H1 (cell line): Measurements from ENCODE around the gene MMP3. TPM values are rescaled to one million over a fixed set of nuclear protein-coding genes. Genes with fewer than 3 reads are reported as not detected.

Experiments
- CTCF ChIA-PET: fragments of 300-600 bp; sonication (Branson Sonifier 250); formaldehyde crosslinking; loops from one replicate; lab custom pipeline; 2021; ENCODE audit not compliant: partially characterized antibody; lab: Charles Lee
- POLR2A ChIA-PET: fragments of 300-600 bp; sonication (Branson Sonifier 250); formaldehyde crosslinking; loops from one replicate; lab custom pipeline; 2021; ENCODE audit warnings: inconsistent platforms; ENCODE audit not compliant: partially characterized antibody; lab: Charles Lee
- DNase-seq, 2 experiments: peaks; one replicate each; pipeline versions ENCODE4 v3.0.0 to v3.0.0-alpha.2; 2010 to 2022; ENCODE audit warnings: low spot score in 2 of 2, low read depth in 1 of 2, mixed read lengths in 1 of 2
- FAIRE-seq: peaks from 2 replicates; lab custom pipeline; 2011; peaks lifted over from hg19 to GRCh38; lab: Jason Lieb, UNC
- H2AFZ ChIP-seq: 2 replicates; pipeline ENCODE4 v1.8.1; 2012; ENCODE audit warnings: low read length, inconsistent platforms
- H2AK5ac ChIP-seq: 2 replicates; pipeline ENCODE4 v1.6.1; 2013; ENCODE audit warnings: low read depth, low read length
- H2BK120ac ChIP-seq: replicated peaks from 2 replicates; pipeline ENCODE3; 2013; ENCODE audit warnings: low read depth, low read length, inconsistent platforms
- H2BK12ac ChIP-seq: 2 replicates; pipeline ENCODE4 v1.6.1; 2013; ENCODE audit warnings: low read depth, low read length
- H2BK15ac ChIP-seq: 2 replicates; pipeline ENCODE4 v1.6.1; 2013; ENCODE audit warnings: low read length
- H2BK20ac ChIP-seq: 2 replicates; pipeline ENCODE4 v1.6.1; 2013; ENCODE audit warnings: low read length
- H2BK5ac ChIP-seq: 2 replicates; pipeline ENCODE4 v1.6.1; 2013; ENCODE audit warnings: low read depth, low read length
- H3K14ac ChIP-seq: 2 replicates; pipeline ENCODE4 v1.6.1; 2013; ENCODE audit warnings: inconsistent platforms; ENCODE audit not compliant: insufficient read length
- H3K18ac ChIP-seq: 2 replicates; pipeline ENCODE4 v1.6.1; 2013; ENCODE audit warnings: low read length; ENCODE audit errors: extremely low read depth
- H3K23ac ChIP-seq: 2 replicates; pipeline ENCODE4 v1.6.1; 2013; ENCODE audit warnings: inconsistent platforms; ENCODE audit not compliant: insufficient read length
- H3K23me2 ChIP-seq: 2 replicates; pipeline ENCODE4 v1.6.1; 2013; ENCODE audit warnings: low read depth, low read length
- H3K27ac ChIP-seq: 2 replicates; pipeline ENCODE4 v1.6.1; 2011; ENCODE audit warnings: low read depth, low read length, inconsistent platforms
- H3K27me3 ChIP-seq, 4 experiments: replicated peaks in 1 of 4; 1 replicate in 1 of 4; 2 replicates in 3 of 4; pipeline versions ENCODE4 v1.6.1 to v1.8.1; 2011 to 2013; ENCODE audit warnings: low read length in 3 of 4, mild to moderate bottlenecking in 3 of 4, inconsistent platforms in 2 of 4, mixed read lengths in 2 of 4, moderate library complexity in 1 of 4; ENCODE audit not compliant: control insufficient read depth in 3 of 4, insufficient read depth in 3 of 4; ENCODE audit errors: extremely low read depth in 1 of 4
- H3K36me3 ChIP-seq, 4 experiments: 2 replicates each; pipeline versions ENCODE4 v1.6.1 to v1.8.1; 2011 to 2013; ENCODE audit warnings: mild to moderate bottlenecking in 4 of 4, low read length in 3 of 4, moderate library complexity in 2 of 4, control low read depth in 1 of 4, inconsistent platforms in 1 of 4; ENCODE audit not compliant: insufficient read depth in 4 of 4, control insufficient read depth in 2 of 4
- H3K4ac ChIP-seq: replicated peaks from 2 replicates; pipeline ENCODE3; 2013; ENCODE audit warnings: low read length, low read depth, mixed read lengths, inconsistent platforms; ENCODE audit not compliant: insufficient read length
- H3K4me1 ChIP-seq, 4 experiments: replicated peaks in 1 of 4; 1 replicate in 1 of 4; 2 replicates in 3 of 4; pipeline versions ENCODE4 v1.6.1 to v1.8.1; 2011 to 2013; ENCODE audit warnings: low read length in 3 of 4, inconsistent platforms in 2 of 4, mixed read lengths in 1 of 4; ENCODE audit not compliant: insufficient read depth in 4 of 4, control insufficient read depth in 3 of 4
- H3K4me2 ChIP-seq, 2 experiments: 2 replicates each; pipeline versions ENCODE4 v1.6.1 to v1.8.1; 2011 to 2013; ENCODE audit warnings: low read depth in 2 of 2, low read length in 2 of 2, control low read depth in 1 of 2, inconsistent platforms in 1 of 2, mild to moderate bottlenecking in 1 of 2; ENCODE audit not compliant: insufficient read depth in 1 of 2
- H3K4me3 ChIP-seq, 4 experiments: fragments of 200-600, 300-600 bp in 1 of 4; sonication (generic), shearing (Covaris generic), sonication (Bioruptor Twin) in 1 of 4; 2 replicates each; pipeline versions ENCODE4 v1.5.1 to v1.8.1; 2011 to 2016; ENCODE audit warnings: low read length in 4 of 4, low read depth in 3 of 4, control low read depth in 2 of 4, inconsistent platforms in 2 of 4, mild to moderate bottlenecking in 2 of 4, mixed read lengths in 1 of 4, moderate library complexity in 1 of 4; ENCODE audit not compliant: insufficient read depth in 2 of 4; ENCODE audit errors: extremely low read depth in 1 of 4
- H3K56ac ChIP-seq: replicated peaks from 2 replicates; pipeline ENCODE3; 2013; ENCODE audit warnings: low read depth, mild to moderate bottlenecking, mixed read lengths, low read length, inconsistent platforms; ENCODE audit not compliant: insufficient read length
- H3K79me1 ChIP-seq: 2 replicates; pipeline ENCODE4 v1.6.1; 2013; ENCODE audit warnings: low read depth, low read length, control low read depth
- H3K79me2 ChIP-seq, 2 experiments: 2 replicates each; pipeline versions ENCODE4 v1.6.1 to v1.8.1; 2012 to 2013; ENCODE audit warnings: low read length in 2 of 2, mild to moderate bottlenecking in 2 of 2, inconsistent platforms in 1 of 2; ENCODE audit not compliant: insufficient read depth in 2 of 2, control insufficient read depth in 1 of 2
- H3K9ac ChIP-seq, 4 experiments: replicated peaks in 1 of 4; 1 replicate in 1 of 4; 2 replicates in 3 of 4; pipeline versions ENCODE4 v1.6.1 to v1.8.1; 2011 to 2013; ENCODE audit warnings: low read depth in 3 of 4, low read length in 3 of 4, control low read depth in 2 of 4, mild to moderate bottlenecking in 2 of 4, moderate library complexity in 2 of 4, inconsistent platforms in 1 of 4; ENCODE audit errors: extremely low read depth in 1 of 4
- H3K9me3 ChIP-seq, 2 experiments: 2 replicates each; pipeline versions ENCODE4 v1.6.1 to v1.8.1; 2012 to 2013; ENCODE audit warnings: mild to moderate bottlenecking in 2 of 2, moderate library complexity in 2 of 2, control low read depth in 1 of 2, inconsistent platforms in 1 of 2, low read depth in 1 of 2, low read length in 1 of 2, mixed read lengths in 1 of 2; ENCODE audit not compliant: insufficient read depth in 2 of 2
- H4K20me1 ChIP-seq, 2 experiments: replicated peaks in 1 of 2; 2 replicates each; pipeline versions ENCODE3 to v1.8.1; 2011 to 2013; ENCODE audit warnings: inconsistent platforms in 2 of 2, low read length in 2 of 2, mild to moderate bottlenecking in 1 of 2; ENCODE audit not compliant: insufficient read depth in 2 of 2, control insufficient read depth in 1 of 2
- H4K5ac ChIP-seq: 2 replicates; pipeline ENCODE4 v1.6.1; 2013; ENCODE audit warnings: low read length, low read depth, mixed read lengths, inconsistent platforms; ENCODE audit not compliant: insufficient read length
- H4K8ac ChIP-seq: 2 replicates; pipeline ENCODE4 v1.8.0; 2013; ENCODE audit warnings: mild to moderate bottlenecking, moderate library complexity, low read length, inconsistent platforms; ENCODE audit not compliant: insufficient read depth; ENCODE audit errors: extremely low read depth
- H4K91ac ChIP-seq: replicated peaks from 2 replicates; pipeline ENCODE3; 2013; ENCODE audit warnings: low read length, mixed read lengths, inconsistent platforms; ENCODE audit not compliant: insufficient read length
- CTCF ChIP-seq, 3 experiments: IDR thresholded peaks; 1 replicate in 2 of 3; 2 replicates in 1 of 3; pipeline versions ENCODE4 v1.5.1 to v1.6.1; 2011; ENCODE audit warnings: low read length in 3 of 3, mild to moderate bottlenecking in 3 of 3, inconsistent platforms in 2 of 3, low read depth in 1 of 3, moderate library complexity in 1 of 3; ENCODE audit not compliant: insufficient read depth in 1 of 3; ENCODE audit errors: control extremely low read depth in 1 of 3
- EGR1 ChIP-seq: IDR thresholded peaks from 2 replicates; pipeline ENCODE4 v1.6.1; 2011; ENCODE audit warnings: low read depth, low read length, borderline replicate concordance
- GTF2F1 ChIP-seq: IDR thresholded peaks from 2 replicates; pipeline ENCODE4 v1.6.1; 2012; ENCODE audit warnings: low read depth, low read length, improper control_type of control experiment, borderline replicate concordance
- KDM5A ChIP-seq: fragments of 200-600 bp; IDR thresholded peaks from 2 replicates; pipeline ENCODE4 v1.7.1; 2012; ENCODE audit warnings: mild to moderate bottlenecking, low read length, inconsistent platforms, mixed read lengths
- POLR2AphosphoS5 ChIP-seq: IDR thresholded peaks from 2 replicates; pipeline ENCODE4 v1.6.1; 2011; ENCODE audit warnings: low read depth, low read length
- RAD21 ChIP-seq, 2 experiments: IDR thresholded peaks in 1 of 2; conservative IDR thresholded peaks in 1 of 2; 2 replicates each; pipeline ENCODE4 v1.6.1; 2011; ENCODE audit warnings: low read depth in 2 of 2, low read length in 2 of 2, improper control_type of control experiment in 1 of 2, inconsistent platforms in 1 of 2, mild to moderate bottlenecking in 1 of 2, moderate library complexity in 1 of 2
- RFX5 ChIP-seq: IDR thresholded peaks from 2 replicates; pipeline ENCODE4 v1.6.1; 2011; ENCODE audit warnings: low read depth, low read length, improper control_type of control experiment, borderline replicate concordance
- SP1 ChIP-seq: IDR thresholded peaks from 2 replicates; pipeline ENCODE4 v1.6.1; 2011; ENCODE audit warnings: low read depth, low read length
- SP4 ChIP-seq: IDR thresholded peaks from 2 replicates; pipeline ENCODE4 v1.6.1; 2012; ENCODE audit warnings: low read length, inconsistent platforms
- YY1 ChIP-seq: IDR thresholded peaks from 2 replicates; pipeline ENCODE4 v1.6.1; 2011; ENCODE audit warnings: low read depth, mild to moderate bottlenecking, low read length
- WGBS, 2 experiments: shearing (Covaris generic) in 1 of 2; methylation state at CpG; one replicate each; pipeline versions ENCODE4 v1.1.6 to v1.1.7; 2013 to 2015; ENCODE audit warnings: low lambda C conversion rate in 2 of 2, mixed read lengths in 2 of 2, inconsistent platforms in 1 of 2, low coverage in 1 of 2, missing lambda C conversion rate in 1 of 2; ENCODE audit not compliant: insufficient replicate concordance in 2 of 2, insufficient coverage in 1 of 2, insufficient read length in 1 of 2; ENCODE audit errors: extremely low coverage in 1 of 2, missing lambda C conversion rate in 1 of 2; 5-methylcytosine and 5-hydroxymethylcytosine counted together
- polyA plus RNA-seq, 7 experiments: library from polyadenylated mRNA; depleted of rRNA in 3 of 7; stranded (reverse) in 5 of 7; unstranded in 2 of 7; fragments of >200 nt in 5 of 7; fragments of 200-250 nt in 2 of 7; gene quantifications; 1 replicate in 5 of 7; 2 replicates in 1 of 7; 4 replicates in 1 of 7; pipeline versions ENCODE4 v1.2.1 to v1.2.3, GENCODE V29; 2011 to 2013; ENCODE audit warnings: missing spikeins in 2 of 7, mixed read lengths in 2 of 7
- total RNA-seq: library from RNA; stranded (reverse); fragmentation: NEBNext Ultra II Directional; extraction: Animal tissue kit (Norgen Biotek cat#: 25700); gene quantifications from 2 replicates; pipeline ENCODE4 v1.2.1, GENCODE V29; 2021
- TF ChIP-seq, protein P1 (sequence below): IDR thresholded peaks from 2 replicates; pipeline ENCODE4 v1.6.1; 2012; ENCODE audit warnings: low read length, inconsistent platforms

The MMP3 gene
- total and polyA plus RNA-seq, 2 of the 8 experiments (the other 6 are each of a cell fraction or from before 2014, with no cell fraction given): not detected

GRCh38 chr11:102886999-102887398 is 43.6 kb upstream of the MMP3 start:
- Histone ChIP-seq H3K27me3 (no peaks in the 10 kb centered on the region), H4K20me1 (no peaks in the 10 kb centered on the region), H2AFZ (no peak overlapping the region), H3K27ac (no peak overlapping the region), H4K5ac (no peak overlapping the region), H3K9ac (no peak overlapping the region), H3K18ac (no peak overlapping the region), H3K4me3 (no peak overlapping the region), H3K79me1 (no peaks in the 10 kb centered on the region), H3K4ac (no peak overlapping the region), H2AK5ac (no peak overlapping the region), H4K91ac (no peak overlapping the region), H3K4me1 (no peaks in the 10 kb centered on the region), H2BK20ac (no peak overlapping the region), H4K8ac (peak overlapping the region; percentile 47; the same call in 1 of the 2 replicates), H2BK15ac (no peak overlapping the region), H3K36me3 (no peaks in the 10 kb centered on the region), H3K9me3 (no peaks in the 10 kb centered on the region), H3K23ac (no peak overlapping the region), H3K56ac (no peak overlapping the region), H3K4me2 (no peak overlapping the region), H3K23me2 (no peaks in the 10 kb centered on the region), H2BK120ac (no peak overlapping the region), H3K14ac (no peak overlapping the region), H2BK12ac (no peak overlapping the region), H2BK5ac (no peak overlapping the region), H3K79me2 (no peaks in the 10 kb centered on the region)
- FAIRE-seq: no peak
- no peak for DNase-seq
- POLR2A ChIA-PET: no interaction called here
- no peak for TF ChIP-seq RFX5
- no peak for TF ChIP-seq SP1
- no peak for TF ChIP-seq GTF2F1
- TF ChIP-seq KDM5A: no peak
- TF ChIP-seq POLR2AphosphoS5: no peak
- TF ChIP-seq SP4: no peak
- no peak for TF ChIP-seq RAD21 (IDR thresholded peaks at IDR 0.05 in 1 of 2, conservative IDR thresholded peaks at IDR 0.05 in 1 of 2; ENCODE audit: low read depth in 2 of 2, low read length in 2 of 2)
- no peak for TF ChIP-seq EGR1
- TF ChIP-seq CTCF (IDR thresholded peaks at IDR 0.05; ENCODE audit: control extremely low read depth in 1 of 3, insufficient read depth in 1 of 3, low read depth in 1 of 3, low read length in 3 of 3): no peak
- no peak for TF ChIP-seq YY1
- TF ChIP-seq, protein P1, sequence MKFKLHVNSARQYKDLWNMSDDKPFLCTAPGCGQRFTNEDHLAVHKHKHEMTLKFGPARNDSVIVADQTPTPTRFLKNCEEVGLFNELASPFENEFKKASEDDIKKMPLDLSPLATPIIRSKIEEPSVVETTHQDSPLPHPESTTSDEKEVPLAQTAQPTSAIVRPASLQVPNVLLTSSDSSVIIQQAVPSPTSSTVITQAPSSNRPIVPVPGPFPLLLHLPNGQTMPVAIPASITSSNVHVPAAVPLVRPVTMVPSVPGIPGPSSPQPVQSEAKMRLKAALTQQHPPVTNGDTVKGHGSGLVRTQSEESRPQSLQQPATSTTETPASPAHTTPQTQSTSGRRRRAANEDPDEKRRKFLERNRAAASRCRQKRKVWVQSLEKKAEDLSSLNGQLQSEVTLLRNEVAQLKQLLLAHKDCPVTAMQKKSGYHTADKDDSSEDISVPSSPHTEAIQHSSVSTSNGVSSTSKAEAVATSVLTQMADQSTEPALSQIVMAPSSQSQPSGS: no peak
- WGBS, 2 experiments: 86% methylated on average over 6 of the region's 6 CpGs; no CpG with 5 or more reads in 1 of the 2 experiments
- CTCF ChIA-PET: no interaction called here
